HCT116 (cell line): Measurements from ENCODE around the gene ACOXL. TPM values are rescaled to one million over a fixed set of nuclear protein-coding genes. Genes with fewer than 3 reads are reported as not detected.
A peak's percentile ranks its signal among the peaks of the same experiment; 100 is the strongest.

Experiments
- ATAC-seq: fragments of 200-7000 bp; cut with Tn5 transposase; 2 replicates; pipeline ENCODE4 v1.9.1; 2020; ENCODE audit warnings: mild to moderate bottlenecking, moderate library complexity
- BruUV-seq: library from RNA; stranded (reverse); fragments of 400-500 nt; replicated peaks from 2 replicates; lab custom pipeline; 2021; lab: Mats Ljungman, UMichigan
- CTCF ChIA-PET: fragments of 300-600 bp; sonication (Branson Sonifier 250); formaldehyde crosslinking; loops from one replicate; lab custom pipeline; 2021; ENCODE audit warnings: antibody characterized with exemption; lab: Charles Lee
- POLR2A ChIA-PET: fragments of 300-600, 350-600 bp; sonication (Branson Sonifier 250); formaldehyde crosslinking; loops from one replicate; lab custom pipeline; 2021; ENCODE audit warnings: antibody characterized with exemption; lab: Charles Lee
- RAD21 ChIA-PET, 2 experiments: fragments of 300-600 bp; sonication (Branson Sonifier 250); formaldehyde crosslinking; loops; one replicate each; lab custom pipeline; 2023; ENCODE audit warnings: low total read pairs in 2 of 2; ENCODE audit not compliant: uncharacterized antibody in 2 of 2, unreplicated experiment in 2 of 2, low non-redundant PET in 1 of 2; lab: Charles Lee
- DNase-seq: peaks from one replicate; pipeline ENCODE4 v3.0.0-alpha.2; 2010; ENCODE audit warnings: low read depth, low spot score
- H2AFZ ChIP-seq: fragments of 200-600 bp; shearing (Covaris generic), sonication (generic); 2 replicates; pipeline ENCODE4 v1.6.1; 2017; ENCODE audit warnings: low read depth, mixed run types, mixed read lengths, antibody characterized with exemption, low read length; ENCODE audit not compliant: poor library complexity, severe bottlenecking
- H3K27ac ChIP-seq: 2 replicates; pipeline ENCODE4 v1.5.1; 2012; ENCODE audit warnings: low read depth, low read length
- H3K27me3 ChIP-seq: fragments of 200-600 bp; sonication (generic); 2 replicates; pipeline ENCODE4 v1.6.1; 2016; ENCODE audit warnings: mixed run types, low read length, mixed read lengths; ENCODE audit not compliant: insufficient read depth
- H3K36me3 ChIP-seq, 2 experiments: fragments of 200-500 bp in 1 of 2; fragments of 200-600 bp in 1 of 2; sonication (Bioruptor generic) in 1 of 2; sonication (generic) in 1 of 2; 2 replicates each; pipeline versions ENCODE4 v1.5.1 to v1.6.1; 2014 to 2016; ENCODE audit warnings: low read length in 2 of 2, inconsistent platforms in 1 of 2, mixed read lengths in 1 of 2, mixed run types in 1 of 2; ENCODE audit not compliant: insufficient read depth in 2 of 2, control insufficient read depth in 1 of 2
- H3K4me1 ChIP-seq, 2 experiments: fragments of 200-600 bp in 1 of 2; sonication (generic) in 1 of 2; 2 replicates each; pipeline versions ENCODE4 v1.5.1 to v1.6.1; 2012 to 2017; ENCODE audit warnings: low read length in 2 of 2, inconsistent platforms in 1 of 2, mild to moderate bottlenecking in 1 of 2, mixed read lengths in 1 of 2, mixed run types in 1 of 2, moderate library complexity in 1 of 2; ENCODE audit not compliant: insufficient read depth in 2 of 2, control insufficient read depth in 1 of 2
- H3K4me2 ChIP-seq: fragments of 200-600 bp; sonication (generic); 2 replicates; pipeline ENCODE4 v1.6.1; 2017; ENCODE audit warnings: mixed run types, low read length, mixed read lengths
- H3K4me3 ChIP-seq, 2 experiments: fragments of 200-600 bp in 1 of 2; sonication (generic) in 1 of 2; replicated peaks in 1 of 2; 2 replicates each; pipeline ENCODE4 v1.5.1; 2011 to 2016; ENCODE audit warnings: low read length in 2 of 2, control low read depth in 1 of 2, low read depth in 1 of 2, mild to moderate bottlenecking in 1 of 2, mixed read lengths in 1 of 2, mixed run types in 1 of 2
- H3K79me2 ChIP-seq: fragments of 200-600 bp; sonication (generic); 2 replicates; pipeline ENCODE4 v1.6.1; 2017; ENCODE audit warnings: mild to moderate bottlenecking, mixed run types, low read length, moderate library complexity, mixed read lengths; ENCODE audit not compliant: insufficient read depth
- H3K9ac ChIP-seq: fragments of 200-600 bp; sonication (generic); 2 replicates; pipeline ENCODE4 v1.6.1; 2016; ENCODE audit warnings: low read length, mixed read lengths
- H3K9me2 ChIP-seq: fragments of 200-600 bp; sonication (generic), shearing (Covaris generic); 2 replicates; pipeline ENCODE4 v1.6.1; 2017; ENCODE audit warnings: mixed run types, mild to moderate bottlenecking, moderate library complexity; ENCODE audit not compliant: insufficient read depth
- H3K9me3 ChIP-seq, 2 experiments: fragments of 200-500 bp in 1 of 2; fragments of 200-600 bp in 1 of 2; sonication (Bioruptor generic) in 1 of 2; sonication (generic) in 1 of 2; 2 replicates each; pipeline ENCODE4 v1.6.1; 2014 to 2017; ENCODE audit warnings: low read length in 2 of 2, mixed read lengths in 2 of 2, inconsistent platforms in 1 of 2, low read depth in 1 of 2, mild to moderate bottlenecking in 1 of 2, mixed run types in 1 of 2, moderate library complexity in 1 of 2; ENCODE audit not compliant: control insufficient read depth in 1 of 2, insufficient read depth in 1 of 2
- H4K20me1 ChIP-seq: fragments of 200-600 bp; sonication (generic), shearing (Covaris generic); 2 replicates; pipeline ENCODE4 v1.6.1; 2017; ENCODE audit warnings: mixed run types, mild to moderate bottlenecking, moderate library complexity; ENCODE audit not compliant: insufficient read depth
- CBX3 ChIP-seq: IDR thresholded peaks from 2 replicates; pipeline ENCODE4 v1.6.1; 2012; ENCODE audit warnings: low read depth
- RAD21 ChIP-seq: IDR thresholded peaks from 2 replicates; pipeline ENCODE4 v1.6.1; 2012; ENCODE audit warnings: low read depth, mild to moderate bottlenecking
- SP1 ChIP-seq: IDR thresholded peaks from 2 replicates; pipeline ENCODE4 v1.6.1; 2012; ENCODE audit warnings: low read depth
- intact Hi-C: fragments of 100-400 bp; cut with micrococcal nuclease; formaldehyde crosslinking; loops from 2 replicates; pipeline ENCODE4 v1.10.0; 2022
- total RNA-seq: library from RNA; stranded (reverse); gene quantifications from one replicate; pipeline ENCODE4 v1.2.1, GENCODE V29; 2021; ENCODE audit not compliant: unreplicated experiment
- TF ChIP-seq, protein P1 (sequence below), 3 experiments: fragments of 200-600 bp in 1 of 3; sonication (generic) in 1 of 3; IDR thresholded peaks in 2 of 3; conservative IDR thresholded peaks in 1 of 3; 2 replicates each; pipeline ENCODE4 v1.5.1; 2012 to 2017; ENCODE audit warnings: low read depth in 2 of 3, low read length in 2 of 3, antibody characterized with exemption in 1 of 3, borderline replicate concordance in 1 of 3, control low read depth in 1 of 3, mild to moderate bottlenecking in 1 of 3, mixed read lengths in 1 of 3, mixed run types in 1 of 3, moderate library complexity in 1 of 3; ENCODE audit not compliant: insufficient read depth in 1 of 3
- TF ChIP-seq, protein P2 (sequence below): IDR thresholded peaks from 2 replicates; pipeline ENCODE4 v1.6.1; 2012; ENCODE audit warnings: low read depth

Gene ACOXL
- total RNA-seq, 1 experiment from 2014 or later: 5.5 TPM

DNA sequence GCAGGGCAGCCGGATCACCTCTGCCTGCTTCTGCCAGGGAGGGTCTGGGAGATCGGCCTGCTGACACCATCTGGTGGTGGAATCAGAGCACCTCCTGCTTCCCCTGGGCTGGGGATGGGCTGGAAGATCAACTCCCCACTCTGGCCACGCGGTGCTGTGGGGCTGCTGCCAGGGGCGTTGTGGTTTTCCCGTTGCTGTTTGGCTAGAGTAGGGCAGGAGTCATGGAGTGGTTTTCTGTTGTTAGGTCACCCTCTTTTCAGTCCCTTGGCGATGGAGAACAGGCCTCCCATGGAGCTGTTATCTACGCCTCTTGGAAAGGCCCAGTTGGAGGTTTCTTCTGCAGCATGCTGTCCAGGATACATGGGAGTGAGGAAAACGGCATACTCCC, 403.5 kb downstream of the ACOXL start:
- no peak overlapping the region for H3K4me2 ChIP-seq
- intact Hi-C loops: no loop called here
- ChIA-PET POLR2A (no interaction called here), CTCF (no interaction called here), RAD21 (no interaction called here)
- no peak overlapping the region for H3K4me3 ChIP-seq
- no peak overlapping the region for H3K9ac ChIP-seq
- H4K20me1 ChIP-seq: peaks cover 6% of the 10 kb centered on the region; the same call in 1 of the 2 replicates
- DNase-seq (no peak), ATAC-seq (peak; percentile 70; the same call in 1 of the 2 replicates)
- no peak overlapping the region for H2AFZ ChIP-seq
- no peaks in the 10 kb centered on the region for H3K9me3 ChIP-seq
- no peaks in the 10 kb centered on the region for H3K27me3 ChIP-seq
- peaks cover 71% of the 10 kb centered on the region for H3K79me2 ChIP-seq
- H3K36me3 ChIP-seq: peaks cover 10 to 15% of the 10 kb centered on the region in 2 experiments; a peak in 1 of 4 replicates
- H3K27ac ChIP-seq: no peak overlapping the region
- TF ChIP-seq RAD21: peak; percentile 30
- TF ChIP-seq CBX3: no peak
- TF ChIP-seq, protein P1, sequence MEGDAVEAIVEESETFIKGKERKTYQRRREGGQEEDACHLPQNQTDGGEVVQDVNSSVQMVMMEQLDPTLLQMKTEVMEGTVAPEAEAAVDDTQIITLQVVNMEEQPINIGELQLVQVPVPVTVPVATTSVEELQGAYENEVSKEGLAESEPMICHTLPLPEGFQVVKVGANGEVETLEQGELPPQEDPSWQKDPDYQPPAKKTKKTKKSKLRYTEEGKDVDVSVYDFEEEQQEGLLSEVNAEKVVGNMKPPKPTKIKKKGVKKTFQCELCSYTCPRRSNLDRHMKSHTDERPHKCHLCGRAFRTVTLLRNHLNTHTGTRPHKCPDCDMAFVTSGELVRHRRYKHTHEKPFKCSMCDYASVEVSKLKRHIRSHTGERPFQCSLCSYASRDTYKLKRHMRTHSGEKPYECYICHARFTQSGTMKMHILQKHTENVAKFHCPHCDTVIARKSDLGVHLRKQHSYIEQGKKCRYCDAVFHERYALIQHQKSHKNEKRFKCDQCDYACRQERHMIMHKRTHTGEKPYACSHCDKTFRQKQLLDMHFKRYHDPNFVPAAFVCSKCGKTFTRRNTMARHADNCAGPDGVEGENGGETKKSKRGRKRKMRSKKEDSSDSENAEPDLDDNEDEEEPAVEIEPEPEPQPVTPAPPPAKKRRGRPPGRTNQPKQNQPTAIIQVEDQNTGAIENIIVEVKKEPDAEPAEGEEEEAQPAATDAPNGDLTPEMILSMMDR (IDR thresholded peaks at IDR 0.05 in 2 of 3, conservative IDR thresholded peaks at IDR 0.05 in 1 of 3; ENCODE audit: borderline replicate concordance in 1 of 3, insufficient read depth in 1 of 3, low read depth in 2 of 3, low read length in 2 of 3): peak in 2 of 3 experiments; percentile 18 to 23; a peak in 1 of 6 replicates
- TF ChIP-seq SP1: no peak
- TF ChIP-seq, protein P2, sequence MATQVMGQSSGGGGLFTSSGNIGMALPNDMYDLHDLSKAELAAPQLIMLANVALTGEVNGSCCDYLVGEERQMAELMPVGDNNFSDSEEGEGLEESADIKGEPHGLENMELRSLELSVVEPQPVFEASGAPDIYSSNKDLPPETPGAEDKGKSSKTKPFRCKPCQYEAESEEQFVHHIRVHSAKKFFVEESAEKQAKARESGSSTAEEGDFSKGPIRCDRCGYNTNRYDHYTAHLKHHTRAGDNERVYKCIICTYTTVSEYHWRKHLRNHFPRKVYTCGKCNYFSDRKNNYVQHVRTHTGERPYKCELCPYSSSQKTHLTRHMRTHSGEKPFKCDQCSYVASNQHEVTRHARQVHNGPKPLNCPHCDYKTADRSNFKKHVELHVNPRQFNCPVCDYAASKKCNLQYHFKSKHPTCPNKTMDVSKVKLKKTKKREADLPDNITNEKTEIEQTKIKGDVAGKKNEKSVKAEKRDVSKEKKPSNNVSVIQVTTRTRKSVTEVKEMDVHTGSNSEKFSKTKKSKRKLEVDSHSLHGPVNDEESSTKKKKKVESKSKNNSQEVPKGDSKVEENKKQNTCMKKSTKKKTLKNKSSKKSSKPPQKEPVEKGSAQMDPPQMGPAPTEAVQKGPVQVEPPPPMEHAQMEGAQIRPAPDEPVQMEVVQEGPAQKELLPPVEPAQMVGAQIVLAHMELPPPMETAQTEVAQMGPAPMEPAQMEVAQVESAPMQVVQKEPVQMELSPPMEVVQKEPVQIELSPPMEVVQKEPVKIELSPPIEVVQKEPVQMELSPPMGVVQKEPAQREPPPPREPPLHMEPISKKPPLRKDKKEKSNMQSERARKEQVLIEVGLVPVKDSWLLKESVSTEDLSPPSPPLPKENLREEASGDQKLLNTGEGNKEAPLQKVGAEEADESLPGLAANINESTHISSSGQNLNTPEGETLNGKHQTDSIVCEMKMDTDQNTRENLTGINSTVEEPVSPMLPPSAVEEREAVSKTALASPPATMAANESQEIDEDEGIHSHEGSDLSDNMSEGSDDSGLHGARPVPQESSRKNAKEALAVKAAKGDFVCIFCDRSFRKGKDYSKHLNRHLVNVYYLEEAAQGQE: no peak
- no TSS peak for BruUV-seq
- H3K9me2 ChIP-seq: no peaks in the 10 kb centered on the region
- no peaks in the 10 kb centered on the region for H3K4me1 ChIP-seq
